Chondrocyte (in vitro differentiated cells): ENCODE data around the gene NUTF2. TPM values are rescaled to one million over a fixed set of nuclear protein-coding genes. Genes with fewer than 3 reads are reported as not detected.

ENCODE experiments used
- DNase-seq: peaks from one replicate; pipeline ENCODE4 v3.0.0; 2021; ENCODE audit warnings: mixed read lengths, low spot score
- H3K27ac Mint-ChIP-seq: one replicate; pipeline ENCODE4 v1.8.0; 2021; ENCODE audit warnings: mild to moderate bottlenecking, moderate library complexity, mixed read lengths; ENCODE audit not compliant: unreplicated experiment
- H3K27me3 Mint-ChIP-seq: 2 replicates; pipeline ENCODE4 v1.8.0; 2021; ENCODE audit warnings: low read depth, mixed read lengths
- H3K36me3 Mint-ChIP-seq: 2 replicates; pipeline ENCODE4 v1.8.0; 2021; ENCODE audit warnings: low read depth, mixed read lengths
- H3K4me1 Mint-ChIP-seq: 2 replicates; pipeline ENCODE4 v1.8.0; 2021; ENCODE audit warnings: low read depth, mild to moderate bottlenecking, mixed read lengths
- H3K4me3 Mint-ChIP-seq: one replicate; pipeline ENCODE4 v1.8.0; 2021; ENCODE audit warnings: mild to moderate bottlenecking, moderate library complexity, mixed read lengths; ENCODE audit not compliant: unreplicated experiment
- H3K9me3 Mint-ChIP-seq: 2 replicates; pipeline ENCODE4 v1.8.0; 2021; ENCODE audit warnings: low read depth, mixed read lengths
- CTCF ChIP-seq: fragments of 200-600 bp; sonication (generic); IDR thresholded peaks from 2 replicates; pipeline ENCODE4 v1.5.0; 2021; ENCODE audit warnings: antibody characterized with exemption, mild to moderate bottlenecking, moderate library complexity
- total RNA-seq: library from RNA; stranded (reverse); gene quantifications from 3 replicates; pipeline ENCODE4 v1.2.1, GENCODE V29; 2021

Gene NUTF2
- total RNA-seq, 1 donor from 2014 or later, result 135 TPM

GRCh38 chr16:67917852-67918236, 71.1 kb downstream of the NUTF2 start:
- peaks cover 39% of the 10 kb centered on the region for H3K4me1 Mint-ChIP-seq
- H3K36me3 Mint-ChIP-seq, result peaks cover 1% of the 10 kb centered on the region
- no peak for TF ChIP-seq CTCF
- peak overlapping the region; percentile 88 for H3K27ac Mint-ChIP-seq
- DNase-seq, result no peak
- no peaks in the 10 kb centered on the region for H3K9me3 Mint-ChIP-seq
- no peaks in the 10 kb centered on the region for H3K27me3 Mint-ChIP-seq
- H3K4me3 Mint-ChIP-seq, result no peak overlapping the region

- TF ChIP-seq CTCF, result peak; percentile 19
- DNase-seq, result no peak
- Mint-ChIP-seq H3K27ac (no peak overlapping the region), H3K4me1 (peaks cover 39% of the 10 kb centered on the region), H3K4me3 (no peak overlapping the region), H3K36me3 (peaks cover 1% of the 10 kb centered on the region), H3K9me3 (no peaks in the 10 kb centered on the region), H3K27me3 (no peaks in the 10 kb centered on the region)
Observed at GRCh38 chr16:67919622-67920221, 73.0 kb downstream of the NUTF2 start.

Other genes with a start within 250 kb of the NUTF2 start
- 0.97 to 1.8 TPM (median 1.5 TPM) in 3 replicates for gene CARMIL2, start 201.8 kb upstream of the NUTF2 start, total RNA-seq
- 16.2 to 18.0 TPM (median 17.2 TPM) in 3 replicates for gene ACD, start 186.7 kb upstream of the NUTF2 start, total RNA-seq
- gene PARD6A, start 186.0 kb upstream of the NUTF2 start, total RNA-seq, result 2.5 to 3.5 TPM (median 3.3 TPM) in 3 replicates
- gene ENKD1, start 180.2 kb upstream of the NUTF2 start, total RNA-seq, result 6.2 to 9.2 TPM (median 6.4 TPM) in 3 replicates
- gene C16orf86, start 180.1 kb upstream of the NUTF2 start, total RNA-seq, result 0.82 to 3.1 TPM (median 0.85 TPM) in 3 replicates
- 14.4 to 22.4 TPM (median 16.3 TPM) in 3 replicates for gene GFOD2, start 127.6 kb upstream of the NUTF2 start, total RNA-seq
- 13.4 to 16.8 TPM (median 14.4 TPM) in 3 replicates for gene RANBP10, start 40.4 kb upstream of the NUTF2 start, total RNA-seq
- 1.8 to 3.1 TPM (median 2.3 TPM) in 3 replicates for gene TSNAXIP1, start 40.0 kb upstream of the NUTF2 start, total RNA-seq
- 25.3 to 26.3 TPM (median 25.7 TPM) in 3 replicates for gene THAP11, start 4.6 kb upstream of the NUTF2 start, total RNA-seq
- 50.5 to 58.3 TPM (median 52.8 TPM) in 3 replicates for gene CENPT, start 760 bp downstream of the NUTF2 start, total RNA-seq
- gene EDC4, start 26.1 kb downstream of the NUTF2 start, total RNA-seq, result 67.6 to 77.2 TPM (median 67.9 TPM) in 3 replicates
- 0.57 TPM in 1 of 3 replicates, not detected in the others for gene NRN1L, start 38.0 kb downstream of the NUTF2 start, total RNA-seq
- gene PSKH1, start 46.3 kb downstream of the NUTF2 start, total RNA-seq, result 33.1 to 38.9 TPM (median 35.9 TPM) in 3 replicates
- gene CTRL, start 84.9 kb downstream of the NUTF2 start, total RNA-seq, result not detected in 3 replicates
- 30.1 to 43.2 TPM (median 33.9 TPM) in 3 replicates for gene PSMB10, start 89.9 kb downstream of the NUTF2 start, total RNA-seq
- gene LCAT, start 97.2 kb downstream of the NUTF2 start, total RNA-seq, result 35.8 to 43.1 TPM (median 38.2 TPM) in 3 replicates
- 117 to 138 TPM (median 132 TPM) in 3 replicates for gene SLC12A4, start 121.7 kb downstream of the NUTF2 start, total RNA-seq
- not detected in 3 replicates for gene DPEP3, start 133.6 kb downstream of the NUTF2 start, total RNA-seq
- gene DPEP2, start 152.6 kb downstream of the NUTF2 start, total RNA-seq, result not detected in 3 replicates
- not detected in 3 replicates for gene DPEP2NB, start 169.0 kb downstream of the NUTF2 start, total RNA-seq
- gene DDX28, start 176.3 kb downstream of the NUTF2 start, total RNA-seq, result 5.8 to 6.7 TPM (median 6.6 TPM) in 3 replicates
- gene DUS2, start 176.4 kb downstream of the NUTF2 start, total RNA-seq, result 12.2 to 15.9 TPM (median 12.7 TPM) in 3 replicates
- 32.2 to 38.0 TPM (median 37.7 TPM) in 3 replicates for gene NFATC3, start 238.4 kb downstream of the NUTF2 start, total RNA-seq